ENCODE measurements around the gene GTF3C5.
"Not testable (repeated sequence)": the region's sequence is repeated elsewhere in the genome, so short reads cannot be mapped to it uniquely, and the experiment has no call there.

GTF3C5 gene, protein sequence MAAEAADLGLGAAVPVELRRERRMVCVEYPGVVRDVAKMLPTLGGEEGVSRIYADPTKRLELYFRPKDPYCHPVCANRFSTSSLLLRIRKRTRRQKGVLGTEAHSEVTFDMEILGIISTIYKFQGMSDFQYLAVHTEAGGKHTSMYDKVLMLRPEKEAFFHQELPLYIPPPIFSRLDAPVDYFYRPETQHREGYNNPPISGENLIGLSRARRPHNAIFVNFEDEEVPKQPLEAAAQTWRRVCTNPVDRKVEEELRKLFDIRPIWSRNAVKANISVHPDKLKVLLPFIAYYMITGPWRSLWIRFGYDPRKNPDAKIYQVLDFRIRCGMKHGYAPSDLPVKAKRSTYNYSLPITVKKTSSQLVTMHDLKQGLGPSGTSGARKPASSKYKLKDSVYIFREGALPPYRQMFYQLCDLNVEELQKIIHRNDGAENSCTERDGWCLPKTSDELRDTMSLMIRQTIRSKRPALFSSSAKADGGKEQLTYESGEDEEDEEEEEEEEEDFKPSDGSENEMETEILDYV

DNA sequence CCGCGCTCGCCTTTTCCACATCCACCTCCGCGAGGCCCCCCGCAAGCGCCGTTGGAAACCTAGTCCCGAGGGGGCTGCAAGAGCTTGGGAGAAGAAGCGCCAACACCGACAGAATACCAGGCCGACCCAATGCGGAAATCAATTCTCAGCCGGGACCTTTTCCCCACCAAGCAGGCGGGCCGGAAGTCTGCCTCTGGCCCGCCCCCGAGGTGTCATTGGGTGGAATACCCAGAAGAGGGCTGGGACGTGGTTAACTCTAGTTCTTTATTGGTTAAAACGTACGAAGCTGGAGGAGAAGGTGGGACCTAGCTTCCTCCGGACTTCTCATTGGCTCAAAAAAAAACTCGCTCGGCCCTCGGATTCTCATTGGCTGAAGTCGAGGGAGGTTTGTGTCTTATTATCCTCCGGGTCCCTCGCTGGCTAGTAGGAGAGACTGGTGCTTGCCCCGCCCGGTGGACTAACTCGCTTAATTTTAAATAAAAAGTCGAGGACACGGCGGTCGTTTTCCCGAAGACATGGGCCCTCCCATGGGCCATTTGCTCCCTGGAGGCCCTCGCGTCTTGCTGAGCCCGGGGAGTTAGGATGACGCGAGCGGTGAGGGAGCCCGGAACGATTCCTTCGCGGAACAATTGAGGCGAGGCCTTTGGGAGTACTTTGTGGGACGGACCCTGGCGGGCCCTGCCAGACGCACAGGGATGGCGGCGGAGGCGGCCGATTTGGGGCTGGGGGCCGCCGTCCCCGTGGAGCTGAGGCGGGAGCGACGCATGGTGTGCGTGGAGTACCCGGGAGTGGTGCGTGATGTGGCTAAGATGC is at the start of gene GTF3C5:
Gene GTF3C5 (plus strand): TSS at position 681 of the 813 bp plus-strand sequence. CDS start 15 bp downstream, at position 696.
- DNase-seq, result peak; percentile 97

DNA sequence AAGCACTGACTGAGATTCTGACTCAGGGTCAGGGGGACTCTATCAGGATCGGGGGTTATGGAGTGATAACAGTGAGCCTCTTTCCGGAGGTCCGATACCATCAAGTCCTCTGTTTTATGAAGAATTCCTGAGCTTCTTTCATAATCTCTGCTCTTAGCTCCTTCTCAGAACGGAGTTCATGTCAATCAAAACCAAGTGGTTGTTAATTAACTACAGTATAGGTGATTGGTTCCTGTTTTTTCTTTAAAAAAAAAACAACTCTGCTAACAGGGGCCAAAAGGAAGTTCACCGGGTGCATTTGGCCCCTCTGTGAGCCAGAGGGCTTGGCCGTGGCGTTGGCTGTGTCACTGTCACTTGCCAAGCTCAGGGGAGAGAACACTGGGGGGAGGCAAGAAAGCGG is 48.3 kb upstream of the GTF3C5 start:
- DNase-seq, result no peak

DNA sequence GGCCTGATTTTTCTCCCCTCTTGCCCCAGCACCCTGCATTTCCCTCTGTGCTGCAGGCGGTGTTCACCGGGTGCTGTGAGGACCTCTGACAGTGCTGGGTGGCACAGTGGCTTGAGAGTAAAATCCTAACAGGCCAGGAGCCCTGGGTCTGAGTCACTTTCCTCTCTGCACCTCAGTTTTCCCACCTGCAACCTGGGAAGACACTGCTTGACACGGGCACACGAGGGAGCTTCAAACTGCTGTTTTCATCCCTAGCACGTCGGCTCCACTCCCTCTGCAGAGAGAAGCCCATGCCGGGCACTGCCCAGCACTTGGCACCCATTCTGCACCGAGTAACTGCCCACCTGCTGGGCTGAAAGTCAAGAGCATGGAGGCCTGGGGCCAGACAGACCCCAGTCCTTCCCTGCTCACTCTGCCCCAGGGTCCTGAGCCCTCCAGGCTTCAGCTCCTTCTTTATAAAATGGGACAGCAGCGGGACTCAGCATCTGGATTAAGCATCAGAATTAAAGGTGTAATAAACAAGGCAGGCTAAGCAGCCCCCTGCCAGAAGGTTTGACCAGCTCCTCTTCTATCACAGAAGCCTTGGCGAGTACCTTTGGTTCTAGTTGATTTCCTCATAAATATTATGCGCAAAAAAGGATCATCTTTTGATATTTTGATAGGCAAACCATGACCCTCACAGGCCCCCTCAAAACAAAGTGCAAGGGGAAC is 47.2 kb upstream of the GTF3C5 start:
- no peak for DNase-seq

DNA sequence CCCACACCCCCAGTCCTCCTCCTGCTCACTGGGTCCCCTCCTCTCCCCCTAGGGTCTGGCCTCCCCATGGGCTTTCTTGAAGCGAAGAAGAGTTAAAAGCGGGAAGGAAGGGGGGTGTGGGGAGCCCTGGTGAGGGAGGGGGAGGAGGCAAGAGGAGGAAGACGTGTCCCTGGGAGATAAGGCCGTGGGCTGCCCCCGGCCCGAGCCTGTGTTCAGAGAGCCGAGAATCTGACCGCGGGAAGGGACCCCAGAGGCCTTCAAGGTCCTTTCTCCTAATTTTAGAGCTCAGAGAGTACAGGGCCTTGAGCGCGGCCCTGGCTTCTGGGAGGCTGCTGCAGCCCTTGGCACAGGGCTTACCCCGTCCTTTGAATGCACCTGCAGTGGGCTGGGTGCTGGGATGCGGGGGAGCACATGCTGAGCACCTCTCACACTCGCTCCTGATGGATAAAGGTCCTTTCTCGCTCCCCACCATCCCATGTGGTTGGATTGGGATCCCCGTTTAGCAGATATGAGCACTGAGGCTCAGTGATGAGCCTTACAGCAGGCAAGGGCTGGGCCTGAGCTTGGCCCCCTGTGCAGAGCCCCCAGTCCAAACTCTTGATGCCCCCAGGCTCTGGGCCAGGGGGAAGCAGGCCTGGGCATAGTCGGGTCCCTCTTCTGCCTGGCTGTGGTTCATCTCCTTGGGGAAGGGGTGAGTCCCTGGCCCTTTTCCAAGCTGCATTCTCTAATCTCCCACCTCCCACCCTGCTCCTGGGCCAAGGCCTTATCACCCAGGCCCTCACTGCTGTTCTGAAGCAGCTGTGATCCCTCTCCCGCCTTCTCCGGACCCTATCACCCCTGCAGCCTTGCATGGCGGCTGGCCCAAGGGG is 46.4 kb upstream of the GTF3C5 start:
- no peak for DNase-seq

DNA sequence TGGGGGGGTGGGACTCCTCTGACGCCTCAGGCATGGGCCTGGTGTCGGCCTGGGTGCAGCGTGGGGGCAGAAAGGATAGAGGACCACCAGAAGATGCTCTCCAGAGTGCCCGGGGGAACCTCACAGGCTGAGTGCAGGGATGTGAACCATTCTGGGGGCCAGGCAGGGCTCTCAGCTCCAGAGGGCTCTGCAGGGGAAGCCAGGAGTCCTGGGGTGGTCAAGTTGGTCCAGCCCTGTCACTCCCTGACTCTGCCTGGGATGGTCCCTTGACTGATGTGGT is 45.8 kb upstream of the GTF3C5 start:
- DNase-seq, result no peak

DNA sequence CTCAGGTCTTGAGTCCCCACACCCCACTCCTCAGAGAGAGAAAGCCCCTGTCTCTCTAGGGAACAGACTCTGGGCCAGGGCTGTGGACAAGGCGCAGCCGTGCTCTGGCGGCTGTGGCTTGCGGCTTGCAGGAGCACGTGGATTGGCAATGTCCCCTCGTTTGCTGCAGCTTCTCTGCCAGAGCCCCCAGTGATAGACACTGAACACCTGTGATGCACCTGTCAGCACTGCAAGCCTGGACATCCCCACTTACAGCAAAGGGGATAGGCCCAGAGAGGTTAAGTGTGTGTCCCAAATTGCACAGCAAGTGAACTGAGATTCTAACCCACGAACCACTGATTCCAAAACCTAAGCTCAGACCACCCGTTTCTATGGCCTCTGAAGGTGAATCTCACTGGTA is 45.3 kb upstream of the GTF3C5 start:
- no peak for DNase-seq

DNA sequence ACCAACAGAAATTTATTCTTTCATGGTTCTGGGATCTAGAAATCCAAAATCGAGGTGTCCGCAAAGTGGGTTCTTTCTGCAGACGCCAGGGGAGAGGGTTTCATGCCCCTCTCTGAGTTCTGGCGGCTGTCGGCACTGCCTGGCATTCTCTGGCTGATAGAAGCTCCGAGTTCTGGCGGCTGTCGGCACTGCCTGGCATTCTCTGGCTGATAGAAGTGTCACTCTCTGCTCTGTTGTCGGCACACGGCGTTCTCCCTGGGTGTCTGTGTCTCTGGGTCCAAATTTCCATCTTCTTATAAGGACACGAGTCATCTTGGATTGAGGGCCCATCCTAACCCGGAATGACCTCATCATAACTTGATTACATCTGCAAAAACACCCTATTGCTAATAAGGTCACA is 44.7 kb upstream of the GTF3C5 start:
- DNase-seq, result no peak

DNA sequence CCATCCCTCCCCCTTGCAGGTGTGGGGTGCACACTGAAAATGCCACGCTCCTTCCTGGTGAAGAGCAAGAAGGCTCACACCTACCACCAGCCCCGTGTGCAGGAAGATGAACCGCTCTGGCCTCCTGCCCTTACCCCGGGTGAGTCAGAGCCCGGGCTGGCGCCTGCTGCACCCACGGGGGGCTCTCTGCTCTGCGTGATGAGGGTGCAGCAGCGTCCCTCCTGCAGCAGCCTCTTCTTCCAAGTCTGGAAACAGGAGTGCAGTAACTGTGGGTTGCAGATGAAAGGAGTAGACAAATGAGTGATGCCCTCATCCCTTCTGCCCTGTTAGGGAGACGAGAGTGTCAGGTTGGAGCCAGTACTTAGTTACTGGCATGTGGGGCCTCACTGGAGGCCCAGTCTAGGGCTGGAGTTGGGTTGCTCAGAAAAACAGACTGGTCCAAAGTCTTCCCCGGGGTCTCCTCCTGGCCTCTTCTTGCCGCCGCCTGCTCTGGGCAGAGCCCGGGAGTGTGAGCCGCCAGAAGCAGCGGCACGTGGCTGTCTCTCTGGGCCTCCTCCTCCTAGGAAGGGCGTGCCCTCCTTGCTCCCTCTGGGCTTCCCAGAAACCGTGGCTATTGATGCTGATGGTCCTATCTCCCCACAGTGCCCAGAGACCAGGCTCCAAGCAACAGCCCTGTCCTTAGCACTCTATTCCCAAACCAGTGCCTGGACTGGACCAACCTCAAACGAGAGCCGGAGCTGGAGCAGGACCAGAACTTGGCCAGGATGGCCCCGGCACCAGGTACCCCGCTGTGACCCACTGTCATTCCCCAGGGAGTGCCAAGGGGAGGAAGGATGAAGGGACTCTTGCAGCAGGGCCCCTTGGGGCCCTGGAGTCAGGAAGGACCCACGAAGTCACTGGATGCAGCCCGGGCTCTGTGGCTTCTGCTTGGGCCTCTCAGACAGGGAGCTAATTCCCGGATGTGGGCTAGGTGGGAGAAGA is 43.9 kb upstream of the GTF3C5 start:
- no peak for DNase-seq

DNA sequence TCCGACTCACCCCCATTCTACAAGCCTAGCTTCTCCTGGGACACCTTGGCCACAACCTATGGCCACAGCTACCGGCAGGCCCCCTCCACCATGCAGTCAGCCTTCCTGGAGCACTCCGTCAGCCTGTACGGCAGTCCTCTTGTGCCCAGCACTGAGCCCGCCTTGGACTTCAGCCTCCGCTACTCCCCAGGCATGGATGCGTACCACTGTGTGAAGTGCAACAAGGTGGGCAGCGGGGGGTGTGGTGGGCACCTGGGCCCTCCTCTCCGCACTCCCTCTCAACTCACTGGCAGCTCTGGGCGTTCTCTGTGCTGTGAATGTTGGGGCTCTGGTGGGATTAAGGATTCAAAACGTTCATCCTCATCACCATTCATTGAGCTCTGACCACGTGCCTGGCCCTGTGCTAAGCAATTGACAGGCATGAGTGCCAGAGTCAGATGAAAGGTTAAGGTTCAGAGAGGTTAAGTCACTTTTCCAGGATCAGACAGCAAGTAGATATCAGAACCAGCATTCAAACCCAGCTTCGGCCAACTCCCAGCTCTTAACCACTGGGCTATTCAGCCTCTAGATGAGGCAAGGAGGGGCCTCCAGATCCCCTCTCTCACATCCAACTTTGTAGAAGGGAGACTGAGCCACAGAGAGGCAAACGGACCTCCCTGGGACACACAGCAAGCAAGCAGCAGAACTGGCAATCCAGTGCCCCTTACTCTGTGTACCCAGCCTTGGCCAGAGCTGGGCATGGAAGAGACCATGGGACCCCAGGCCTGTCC is 42.4 kb upstream of the GTF3C5 start:
- no peak for DNase-seq

DNA sequence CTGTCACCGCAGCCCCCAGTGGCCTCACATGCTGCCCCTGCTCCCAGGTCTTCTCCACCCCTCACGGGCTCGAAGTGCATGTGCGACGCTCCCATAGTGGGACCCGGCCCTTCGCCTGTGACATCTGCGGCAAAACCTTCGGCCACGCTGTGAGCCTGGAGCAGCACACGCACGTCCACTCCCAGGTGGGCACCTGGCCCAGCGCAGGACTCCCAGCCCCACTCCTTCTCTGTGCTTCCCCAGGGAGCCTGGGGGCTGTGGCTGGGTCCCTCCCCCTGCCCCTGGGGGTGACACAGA is 41.8 kb upstream of the GTF3C5 start:
- DNase-seq, result no peak

DNA sequence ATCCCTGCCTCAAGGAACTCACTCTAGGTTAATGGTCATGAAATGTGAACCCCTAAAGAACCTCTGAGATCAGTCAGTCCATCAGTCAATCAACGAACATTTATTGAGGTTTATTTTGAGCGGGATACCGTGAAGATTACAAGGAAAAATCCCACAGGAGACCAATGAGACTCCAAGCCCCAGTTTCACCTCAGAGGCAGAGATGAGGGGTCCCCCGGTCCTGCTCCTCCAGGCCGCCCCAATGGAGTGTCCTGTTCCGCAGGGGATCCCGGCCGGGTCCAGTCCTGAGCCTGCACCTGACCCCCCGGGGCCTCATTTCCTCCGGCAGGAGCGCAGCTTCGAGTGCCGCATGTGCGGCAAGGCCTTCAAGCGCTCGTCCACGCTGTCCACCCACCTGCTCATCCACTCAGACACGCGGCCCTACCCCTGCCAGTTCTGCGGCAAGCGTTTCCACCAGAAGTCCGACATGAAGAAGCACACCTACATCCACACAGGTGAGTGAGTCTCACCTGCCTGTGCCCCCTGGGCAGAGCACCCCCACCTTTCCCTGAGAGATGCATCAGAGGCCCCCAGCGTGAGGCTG is 41.3 kb upstream of the GTF3C5 start:
- no peak for DNase-seq

DNA sequence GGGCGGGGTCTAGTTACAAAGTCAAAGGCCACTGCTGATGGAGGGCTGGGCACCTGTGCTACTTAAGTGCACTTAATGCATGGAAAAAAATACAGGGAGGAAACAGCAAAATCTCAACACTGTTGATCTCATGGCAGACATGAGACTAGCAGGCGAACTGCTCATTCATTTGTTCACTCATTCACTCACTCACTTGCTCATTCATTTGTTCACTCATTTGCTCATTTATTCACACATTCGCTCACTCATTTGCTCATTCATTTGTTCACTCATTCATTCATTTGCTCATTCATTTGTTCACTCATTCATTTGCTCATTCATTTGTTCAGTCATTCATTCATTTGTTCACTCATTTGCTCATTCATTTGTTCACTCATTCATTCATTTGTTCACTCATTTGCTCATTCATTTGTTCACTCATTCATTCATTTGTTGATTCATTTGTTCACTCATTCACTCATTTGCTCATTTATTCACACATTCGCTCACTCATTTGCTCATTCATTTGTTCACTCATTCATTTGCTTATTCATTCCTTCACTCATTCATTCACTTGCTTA is 40.7 kb upstream of the GTF3C5 start:
- DNase-seq, result not testable (repeated sequence)

DNA sequence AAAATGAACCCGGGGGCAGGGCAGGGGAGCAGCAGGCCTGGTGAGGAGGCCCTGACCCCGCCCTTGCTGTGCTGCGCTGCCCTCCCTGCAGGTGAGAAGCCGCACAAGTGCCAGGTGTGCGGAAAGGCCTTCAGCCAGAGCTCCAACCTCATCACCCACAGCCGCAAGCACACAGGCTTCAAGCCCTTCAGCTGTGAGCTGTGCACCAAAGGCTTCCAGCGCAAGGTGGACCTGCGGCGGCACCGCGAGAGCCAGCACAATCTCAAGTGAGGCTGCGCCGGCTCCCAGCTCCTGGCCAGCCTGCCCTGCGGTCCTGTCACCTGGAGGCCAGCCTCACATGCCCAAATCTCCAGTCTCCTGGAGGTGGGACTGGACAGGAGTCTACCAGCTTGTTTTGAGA is 40.0 kb upstream of the GTF3C5 start:
- DNase-seq, result no peak

DNA sequence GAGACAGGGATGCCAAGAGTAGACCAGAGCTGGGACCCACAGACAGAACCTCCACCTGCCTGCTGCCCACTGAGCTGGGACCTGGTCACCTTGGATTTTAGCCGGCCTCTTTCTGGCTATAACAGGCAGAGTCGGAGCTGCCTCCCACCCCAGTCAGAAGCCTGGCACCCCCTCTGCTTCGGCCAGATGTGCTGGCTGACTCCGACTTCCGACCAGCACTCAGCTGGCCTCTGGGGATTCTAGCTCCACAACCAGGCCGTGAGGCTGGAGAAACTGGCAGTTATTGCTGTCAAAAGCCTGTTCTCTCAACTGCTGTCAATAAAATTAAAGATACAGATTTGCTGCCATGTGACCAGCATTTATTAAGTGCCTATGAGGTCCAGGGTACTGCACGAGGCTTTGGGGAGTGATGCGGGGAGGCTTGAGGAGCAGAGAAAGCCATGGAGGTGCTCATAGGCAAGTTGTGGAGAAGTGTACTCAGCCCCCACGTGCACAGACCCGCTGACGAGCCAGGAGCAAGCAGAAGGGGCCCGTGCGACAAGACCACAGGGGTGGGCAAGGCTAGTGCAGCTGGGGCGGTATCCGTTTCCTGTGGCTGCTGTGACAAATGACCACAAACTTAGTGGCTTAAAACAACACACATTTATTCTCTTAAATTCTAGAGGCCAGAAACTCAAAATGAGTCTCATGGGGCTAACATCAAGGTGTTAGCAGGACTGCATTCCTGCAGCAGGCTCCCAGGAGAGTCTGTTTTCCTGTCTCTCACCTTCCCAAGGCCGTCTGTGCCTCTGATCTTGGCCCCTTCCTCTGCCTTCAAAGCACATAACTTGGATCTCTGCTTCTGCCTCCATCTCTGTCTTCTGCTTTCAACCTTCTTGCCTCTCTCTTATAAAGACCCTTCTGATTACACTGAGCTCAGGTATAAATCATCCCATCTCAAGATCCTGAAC is 39.2 kb upstream of the GTF3C5 start:
- DNase-seq, result no peak

DNA sequence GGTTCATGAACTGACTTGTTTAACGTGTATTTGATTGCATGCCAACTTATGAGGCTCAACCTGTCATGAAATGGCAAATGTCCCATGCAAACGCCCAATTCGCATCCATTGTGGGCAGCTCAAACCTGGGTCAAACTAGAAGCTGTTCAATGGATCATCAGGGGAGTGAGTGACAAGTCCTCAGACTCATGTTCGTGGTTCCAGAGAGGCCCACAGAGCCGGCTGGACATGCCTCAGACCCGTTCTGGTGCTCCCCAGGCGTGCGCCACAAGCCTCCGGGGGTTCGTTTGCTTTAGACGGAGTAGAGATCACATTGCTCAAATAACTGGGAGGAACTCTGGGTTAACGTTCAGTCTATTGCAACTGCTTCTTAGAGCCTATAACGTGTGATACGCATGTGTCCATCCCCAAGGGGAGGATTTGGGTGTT is 37.3 kb upstream of the GTF3C5 start:
- no peak for DNase-seq

DNA sequence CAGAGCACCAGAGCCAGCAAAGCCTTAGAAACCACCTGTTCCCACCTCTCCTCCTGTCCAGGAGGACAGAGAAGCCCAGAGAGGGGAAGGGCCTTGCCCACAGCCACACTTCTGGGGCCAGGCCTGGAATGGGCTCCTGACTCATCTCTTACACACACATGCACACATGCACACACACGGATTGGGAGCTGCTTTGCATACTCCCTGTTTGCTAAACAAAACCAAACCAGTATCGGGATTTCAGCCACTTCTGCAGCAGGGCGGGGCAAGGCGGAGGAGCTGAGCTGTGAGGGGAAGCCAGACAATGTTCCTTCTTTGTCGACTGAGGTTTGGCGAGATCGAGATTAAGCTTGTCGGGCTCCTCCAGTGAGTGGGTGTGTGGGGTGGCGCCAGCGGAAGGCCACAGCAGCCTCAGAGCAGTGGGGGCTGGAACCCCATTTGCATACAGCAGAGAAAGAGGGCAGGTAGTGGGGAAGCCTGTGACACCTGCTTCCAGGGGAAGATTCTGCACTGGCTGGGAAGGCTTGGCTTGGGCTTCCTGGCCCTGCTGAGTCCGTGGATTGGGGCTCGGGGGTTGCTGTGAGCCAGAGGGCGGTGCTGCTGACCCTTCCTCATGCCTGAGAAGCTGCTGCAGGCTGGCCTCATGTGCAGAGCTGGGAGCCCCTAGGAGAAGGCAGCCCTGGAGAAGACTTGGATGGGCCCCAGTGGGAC is 36.2 kb upstream of the GTF3C5 start:
- no peak for DNase-seq

DNA sequence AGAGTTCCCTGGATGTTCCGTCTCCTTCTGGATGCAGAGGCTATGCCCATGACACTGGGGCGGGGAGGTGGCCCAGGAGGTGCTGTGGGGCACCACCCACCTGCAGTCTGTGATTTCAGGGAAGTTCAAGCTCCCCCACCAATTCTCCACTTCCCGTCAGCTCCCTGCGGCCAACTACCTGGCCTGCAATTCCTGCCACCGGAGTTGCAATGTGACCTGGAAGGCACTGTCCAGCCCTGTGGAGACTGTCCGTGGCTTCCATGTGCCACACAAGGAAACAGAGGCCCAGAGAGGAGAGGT is 35.7 kb upstream of the GTF3C5 start:
- DNase-seq, result no peak

DNA sequence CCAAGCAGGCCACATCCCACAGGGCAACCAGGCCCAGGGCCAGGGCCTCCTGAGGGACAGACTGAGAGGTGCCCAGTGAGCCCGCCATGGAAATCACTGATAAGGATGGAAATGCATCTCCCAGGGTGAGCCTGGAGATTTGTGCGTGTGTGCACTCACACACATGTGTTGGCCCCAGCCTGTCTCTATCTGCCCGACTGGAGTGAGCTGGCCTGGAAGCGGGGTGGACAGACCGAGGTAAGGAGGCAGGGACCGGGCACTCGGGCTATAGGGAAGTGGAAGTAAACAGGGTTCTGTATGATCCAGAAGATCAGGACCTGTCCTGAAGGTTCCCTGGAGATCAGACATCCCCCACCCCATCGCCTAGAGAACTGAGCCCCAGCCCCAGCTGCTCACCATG is 34.9 kb upstream of the GTF3C5 start:
- DNase-seq, result no peak
